OCI-M2 (cell line): ENCODE measurements around the gene CALML5.
"Not testable (repeated sequence)": the region's sequence is repeated elsewhere in the genome, so short reads cannot be mapped to it uniquely, and the experiment has no call there.

ENCODE experiments used
- DNase-seq: peaks from one replicate; lab custom pipeline; 2025; ENCODE audit not compliant: unreplicated experiment; lab: John Stamatoyannopoulos, UW

CALML5 gene

DNA sequence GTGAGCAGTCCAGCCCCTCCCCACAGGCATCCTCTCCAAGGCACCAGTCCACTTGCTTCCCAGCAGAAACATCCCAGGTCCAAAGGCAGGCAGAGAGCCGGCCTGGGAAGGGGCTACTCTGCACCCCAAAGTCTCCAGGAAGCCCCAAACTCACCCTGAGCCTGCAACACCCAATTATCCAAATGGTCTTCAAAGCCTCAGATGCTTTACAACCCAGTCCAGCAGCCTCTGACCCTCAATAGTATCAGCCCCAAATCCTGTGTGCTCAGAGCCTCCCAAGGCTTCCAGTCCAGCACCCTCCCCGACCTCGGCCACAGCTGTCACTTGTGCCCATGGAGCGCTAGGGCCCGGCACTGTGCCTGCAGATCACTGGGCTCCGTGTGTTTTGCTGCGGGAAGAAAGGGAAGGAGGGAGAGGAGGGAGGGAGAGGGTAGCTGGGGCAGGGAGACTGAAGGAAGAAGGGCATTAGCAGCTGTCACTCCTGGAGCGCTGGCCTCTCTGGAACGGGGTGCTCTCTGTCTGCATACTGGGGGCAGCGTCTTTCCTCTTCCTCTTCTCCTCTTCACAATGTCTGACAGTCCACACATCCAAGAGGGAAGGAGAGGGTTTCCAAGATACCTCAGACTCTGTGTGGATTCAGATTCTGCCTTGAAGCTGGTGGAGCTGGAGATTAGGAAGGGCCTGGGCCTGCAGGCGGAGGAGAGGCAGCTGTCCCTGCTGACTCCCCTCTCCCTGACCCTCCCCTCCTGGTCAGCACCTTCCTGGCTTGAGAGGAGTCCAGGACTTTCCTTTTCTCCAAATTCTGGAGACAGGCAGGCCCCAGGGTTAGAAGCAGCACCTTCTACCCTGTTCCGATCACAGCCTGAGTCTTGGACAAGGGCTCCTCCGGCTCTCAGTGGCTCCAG is 13.2 kb downstream of the CALML5 start:
- no peak for DNase-seq

DNA sequence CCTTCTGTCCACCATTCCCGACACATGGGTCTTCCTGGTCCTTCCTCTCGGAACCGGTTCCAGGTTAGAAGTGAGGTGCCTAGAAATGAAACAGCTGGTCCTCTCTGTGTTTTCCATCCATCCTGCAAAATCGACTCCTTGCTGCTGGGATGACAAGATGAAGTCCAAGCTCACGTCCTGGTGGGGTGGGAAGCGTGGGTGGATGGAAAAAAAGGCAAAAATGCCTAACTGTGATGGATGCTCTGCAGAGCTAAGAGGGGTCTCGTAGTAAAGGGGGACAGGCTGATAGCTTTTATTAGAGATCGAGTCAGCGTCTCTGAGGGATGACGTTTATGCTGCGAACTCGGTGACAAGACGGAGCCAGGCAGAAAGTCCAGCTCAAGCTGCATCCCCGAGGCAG is 14.1 kb downstream of the CALML5 start:
- DNase-seq = no peak

DNA sequence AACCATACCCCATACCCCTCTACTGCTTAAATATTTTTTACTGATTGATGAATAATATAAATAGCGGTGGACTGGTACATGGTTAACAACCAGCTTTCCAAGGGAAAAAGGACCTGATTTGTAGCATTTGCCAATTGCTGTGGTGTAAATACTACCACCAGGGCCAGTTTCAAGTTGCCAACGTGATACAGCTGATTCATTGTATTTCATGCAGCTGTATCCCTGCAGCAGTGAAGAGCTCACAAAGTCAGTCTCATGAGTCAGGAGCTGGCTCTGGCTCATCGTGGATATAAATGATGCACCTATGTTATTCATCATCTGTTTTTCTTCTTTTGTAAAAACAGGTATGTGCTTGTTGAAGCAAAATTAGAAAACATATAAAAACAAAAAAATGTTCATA is 15.2 kb downstream of the CALML5 start:
- DNase-seq = no peak

DNA sequence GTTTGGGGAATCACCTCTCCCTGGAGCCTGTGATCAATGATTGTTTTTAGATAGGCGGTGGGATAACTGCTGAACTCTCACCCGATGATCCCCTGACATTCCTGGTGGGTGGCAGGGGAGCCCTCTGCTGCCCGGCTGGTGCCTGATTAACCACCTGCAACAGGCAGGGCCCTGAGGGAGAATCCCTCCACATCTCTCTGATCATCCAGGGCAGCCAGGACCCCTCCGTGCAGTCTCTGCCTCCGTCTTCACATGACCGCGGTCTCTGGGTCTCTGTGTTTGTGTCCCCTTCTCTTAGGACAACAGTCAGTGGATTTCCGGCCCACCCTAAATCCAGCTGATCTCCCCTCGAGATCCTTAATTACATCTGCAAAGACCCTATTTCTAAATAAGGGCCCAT is 17.4 kb downstream of the CALML5 start:
- DNase-seq = no peak

DNA sequence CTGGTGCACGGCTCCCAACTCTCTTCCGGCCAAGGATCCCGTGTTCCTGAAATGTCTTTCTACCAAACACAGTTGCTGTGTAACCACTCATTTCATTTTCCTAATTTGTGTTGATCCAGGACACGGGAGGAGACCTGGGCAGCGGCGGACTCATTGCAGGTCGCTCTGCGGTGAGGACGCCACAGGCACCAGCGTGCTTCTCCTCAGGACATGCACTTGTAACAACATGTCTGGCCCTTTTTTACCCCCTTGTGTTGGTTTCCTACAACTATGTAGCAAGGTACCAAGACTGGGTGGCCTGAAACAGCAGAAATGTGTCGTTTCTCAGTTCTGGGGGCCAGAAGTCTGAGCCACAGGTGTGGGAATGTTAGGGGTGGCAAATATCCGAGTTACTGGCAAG is 18.2 kb downstream of the CALML5 start:
- no peak for DNase-seq

DNA sequence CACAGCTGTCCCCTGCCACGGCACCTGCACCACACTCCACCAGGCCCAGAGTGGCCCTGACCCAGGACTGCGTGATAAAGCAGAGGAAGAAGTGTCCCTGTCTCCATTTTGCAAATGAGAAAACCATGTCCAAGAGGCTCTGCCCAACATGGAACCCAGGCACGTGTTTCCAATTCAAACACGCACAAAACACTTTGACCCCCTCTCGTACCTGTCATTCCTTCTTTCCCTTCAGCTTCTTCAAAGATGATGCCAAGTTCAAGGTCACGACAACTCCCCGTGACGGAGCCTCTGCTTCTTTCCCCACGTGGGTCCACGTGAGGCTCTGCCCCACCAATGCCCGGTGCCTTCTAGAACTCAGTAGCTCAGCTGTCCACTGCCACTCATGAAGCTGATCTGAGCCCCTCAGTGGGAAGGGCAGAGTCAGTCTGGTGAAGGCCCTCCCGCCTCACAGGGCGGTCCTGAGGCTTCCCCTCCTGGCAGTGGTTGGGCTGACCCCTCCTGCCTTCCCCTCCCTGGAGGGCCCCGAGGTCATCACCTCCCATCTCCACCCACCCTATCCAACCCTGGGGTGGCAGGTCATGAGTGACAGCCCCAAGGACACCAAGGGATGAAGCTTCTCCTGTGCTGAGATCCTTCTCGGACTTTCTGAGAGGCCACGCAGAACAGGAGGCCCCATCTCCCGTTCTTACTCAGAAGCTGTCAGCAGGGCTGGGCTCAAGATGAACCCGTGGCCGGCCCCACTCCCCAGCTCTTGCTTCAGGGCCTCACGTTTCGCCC is 19.0 kb downstream of the CALML5 start:
- DNase-seq = no peak

DNA sequence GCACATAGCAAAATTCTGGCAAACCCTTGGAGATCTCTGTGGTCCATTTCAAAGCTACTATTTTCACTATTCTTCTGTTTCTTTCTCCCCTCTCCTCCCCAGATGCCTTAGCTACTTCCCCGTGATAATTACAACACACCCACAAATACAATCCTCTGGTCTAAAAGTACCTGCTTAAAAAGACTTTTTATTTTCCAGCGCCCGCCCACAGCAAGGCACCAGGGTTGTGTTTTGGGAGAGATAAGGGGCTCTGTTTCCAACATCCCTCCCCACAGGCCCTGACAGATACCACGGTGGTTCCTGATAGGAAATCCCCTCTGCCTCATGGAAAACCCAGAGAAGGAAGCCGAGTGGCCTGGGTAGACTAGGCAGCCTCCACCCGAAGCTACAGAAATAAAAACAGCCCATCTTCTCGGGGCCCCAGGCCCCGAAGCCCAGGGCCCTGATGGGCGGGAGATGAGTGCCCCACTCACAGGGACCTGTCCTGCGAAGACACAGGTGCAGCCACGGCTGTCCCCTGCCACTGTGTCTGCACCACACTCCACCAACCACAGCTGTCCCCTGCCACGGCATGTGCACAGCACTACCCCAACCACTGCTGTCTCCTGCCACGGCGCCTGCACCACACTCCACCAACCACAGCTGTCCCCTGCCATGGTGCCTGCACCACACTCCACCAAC is 19.7 kb downstream of the CALML5 start:
- DNase-seq = no peak

DNA sequence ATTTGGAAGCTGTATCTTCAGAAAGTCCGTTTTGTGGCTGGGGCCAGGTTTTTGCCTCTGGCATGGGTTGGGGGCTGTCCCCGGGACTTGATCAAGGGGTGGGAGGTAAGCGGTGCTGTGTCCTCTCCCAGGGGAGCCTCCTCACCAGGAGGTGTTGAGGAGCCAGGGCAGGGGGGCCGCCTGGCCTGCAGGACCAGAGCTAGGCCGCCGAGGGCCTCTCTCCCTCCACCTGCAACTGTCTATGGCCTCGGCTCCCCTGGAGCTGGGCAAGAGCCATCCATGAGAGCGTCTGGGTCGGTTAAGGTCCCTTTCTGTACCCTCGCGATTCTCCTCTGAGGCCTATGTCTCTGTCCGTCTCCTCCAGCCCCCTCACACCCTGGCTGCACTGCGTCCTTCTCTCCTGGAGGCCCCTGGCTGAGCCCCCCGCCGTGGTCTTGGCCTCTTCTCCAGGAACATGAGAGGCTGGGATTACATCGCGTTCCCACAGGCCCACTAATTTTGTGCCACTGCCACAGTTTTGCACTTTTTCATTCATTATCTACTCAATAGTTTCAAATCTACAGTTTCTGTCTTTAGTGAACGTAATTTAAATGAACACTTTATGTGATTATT is 20.6 kb downstream of the CALML5 start:
- no peak for DNase-seq

DNA sequence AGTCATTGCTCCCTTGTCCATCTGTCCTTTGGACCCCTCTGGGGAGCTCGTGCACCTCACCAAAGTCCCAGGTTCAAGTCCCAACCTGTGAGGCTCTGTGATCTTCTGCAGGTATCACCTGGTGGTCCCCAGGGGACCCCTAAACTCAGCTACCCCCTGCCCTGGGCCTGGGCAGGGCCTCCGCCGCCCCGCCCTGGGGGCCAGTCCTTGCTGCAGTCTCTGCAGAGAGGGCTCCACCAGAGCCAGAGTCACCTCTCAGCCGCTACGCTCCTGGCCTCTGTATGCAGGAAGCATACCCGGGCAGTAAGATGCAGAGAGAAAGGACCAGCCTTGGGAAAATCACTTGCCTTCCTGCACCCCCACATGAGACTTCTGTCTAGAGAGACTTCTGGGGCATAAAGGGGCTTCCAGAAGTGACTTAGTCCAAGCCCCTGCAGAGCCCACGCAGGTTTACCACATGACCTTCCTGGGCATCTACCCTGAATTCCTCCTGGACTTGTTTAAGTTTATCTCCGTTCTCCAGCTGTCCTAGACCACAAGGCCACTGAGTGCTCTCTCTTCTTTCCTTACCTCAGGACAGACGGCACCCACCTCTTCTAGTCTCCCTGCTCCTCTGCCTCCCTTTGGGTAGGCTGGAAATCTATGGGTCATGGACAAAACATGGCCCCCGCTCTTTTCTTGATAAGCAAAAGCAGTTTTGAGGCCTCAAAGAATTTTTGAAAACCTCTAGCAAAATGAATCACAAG is 21.2 kb downstream of the CALML5 start:
- no peak for DNase-seq

DNA sequence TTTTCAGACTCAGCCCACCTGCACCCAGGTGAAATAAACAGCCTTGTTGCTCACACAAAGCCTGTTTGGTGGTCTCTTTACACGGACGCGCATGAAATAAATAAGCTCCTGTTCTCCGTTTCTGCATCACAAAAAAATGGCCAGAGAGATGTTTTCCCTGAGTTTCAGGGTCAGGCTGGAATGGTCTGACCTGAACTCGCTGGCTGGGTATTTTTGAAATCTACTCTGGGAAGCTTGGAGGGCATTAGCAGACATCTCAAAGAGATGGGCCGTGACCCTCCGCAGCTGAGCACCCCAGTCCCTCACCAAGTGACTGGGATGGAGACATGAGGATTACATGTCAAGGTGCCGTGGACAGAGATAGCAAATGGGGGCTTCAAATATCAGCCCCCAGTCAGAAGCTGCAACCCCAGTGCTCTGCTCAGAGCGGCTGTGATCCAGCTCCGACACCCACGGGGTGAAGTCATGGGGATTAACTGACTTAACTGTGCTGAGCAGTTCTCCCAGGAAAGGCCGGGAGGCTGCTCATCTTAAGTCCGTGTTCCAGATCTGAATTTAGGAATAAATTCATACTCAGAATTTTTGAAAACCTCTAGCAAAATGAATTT is 22.3 kb downstream of the CALML5 start:
- no peak for DNase-seq

DNA sequence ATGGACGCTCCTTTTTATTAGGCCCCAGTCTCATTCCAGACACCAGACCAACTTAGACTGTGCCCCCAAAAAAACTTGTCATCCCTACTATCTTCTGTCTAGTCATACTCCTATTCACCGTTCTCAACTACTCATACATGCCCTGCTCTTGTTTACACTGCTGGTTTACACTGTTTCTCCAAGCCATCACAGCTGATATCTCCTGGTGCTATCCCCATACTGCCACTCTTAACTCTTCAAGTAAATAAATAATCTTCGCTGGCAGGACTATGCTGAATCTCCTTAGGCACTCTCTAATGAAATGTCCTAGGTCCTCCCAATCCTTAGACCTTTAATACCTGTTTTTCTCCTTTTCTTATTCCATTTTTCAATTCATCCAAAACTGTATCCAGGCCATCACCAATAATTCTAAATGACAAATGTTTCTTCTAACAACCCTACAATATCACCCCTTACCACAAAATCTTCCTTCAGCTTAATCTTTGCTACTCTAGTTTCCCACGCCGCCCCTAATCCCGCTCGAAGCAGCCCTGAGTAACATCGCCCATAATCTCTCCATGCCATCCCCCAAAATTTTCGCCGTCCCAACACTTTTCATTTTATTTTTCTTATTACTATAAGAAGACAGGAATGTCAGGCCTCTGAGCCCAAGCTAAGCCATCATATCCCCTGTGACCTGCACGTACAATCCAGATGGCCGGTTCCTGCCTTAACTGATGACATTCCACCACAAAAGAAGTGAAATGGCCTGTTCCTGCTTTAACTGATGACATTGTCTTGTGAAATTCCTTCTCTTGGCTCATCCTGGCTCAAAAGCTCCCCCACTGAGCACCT is 23.2 kb downstream of the CALML5 start:
- not testable (repeated sequence) for DNase-seq

DNA sequence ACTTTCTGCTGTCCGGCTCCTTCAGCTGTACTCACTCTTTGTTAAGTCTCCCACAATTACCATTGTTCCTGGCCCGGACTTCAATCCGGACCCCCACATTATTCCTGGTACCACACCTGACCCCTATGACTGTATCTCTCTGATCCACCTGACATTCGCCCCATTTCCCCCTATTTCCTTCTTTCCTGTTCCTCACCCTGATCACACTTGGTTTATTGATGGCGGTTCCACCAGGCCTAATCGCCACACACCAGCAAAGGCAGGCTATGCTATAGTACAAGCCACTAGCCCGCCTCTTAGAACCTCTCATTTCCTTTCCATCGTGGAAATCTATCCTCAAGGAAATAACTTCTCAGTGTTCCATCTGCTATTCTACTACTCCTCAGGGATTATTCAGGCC is 24.3 kb downstream of the CALML5 start:
- not testable (repeated sequence) for DNase-seq

DNA sequence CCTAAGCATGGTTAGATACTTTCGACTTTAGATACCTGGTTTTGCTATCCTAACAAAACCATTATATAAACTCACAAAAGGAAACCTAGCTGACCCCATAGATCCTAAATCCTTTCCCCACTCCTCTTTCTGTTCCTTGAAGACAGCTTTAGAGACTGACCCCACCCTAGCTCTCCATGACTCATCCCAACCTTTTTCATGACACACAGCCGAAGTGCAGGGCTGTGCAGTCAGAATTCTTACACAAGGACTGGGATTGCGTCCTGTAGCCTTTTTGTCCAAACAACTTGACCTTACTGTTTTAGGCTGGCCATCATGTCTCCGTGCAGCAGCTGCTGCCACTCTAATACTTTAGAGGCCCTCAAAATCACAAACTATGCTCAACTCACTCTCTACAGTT is 24.7 kb downstream of the CALML5 start:
- not testable (repeated sequence) for DNase-seq

DNA sequence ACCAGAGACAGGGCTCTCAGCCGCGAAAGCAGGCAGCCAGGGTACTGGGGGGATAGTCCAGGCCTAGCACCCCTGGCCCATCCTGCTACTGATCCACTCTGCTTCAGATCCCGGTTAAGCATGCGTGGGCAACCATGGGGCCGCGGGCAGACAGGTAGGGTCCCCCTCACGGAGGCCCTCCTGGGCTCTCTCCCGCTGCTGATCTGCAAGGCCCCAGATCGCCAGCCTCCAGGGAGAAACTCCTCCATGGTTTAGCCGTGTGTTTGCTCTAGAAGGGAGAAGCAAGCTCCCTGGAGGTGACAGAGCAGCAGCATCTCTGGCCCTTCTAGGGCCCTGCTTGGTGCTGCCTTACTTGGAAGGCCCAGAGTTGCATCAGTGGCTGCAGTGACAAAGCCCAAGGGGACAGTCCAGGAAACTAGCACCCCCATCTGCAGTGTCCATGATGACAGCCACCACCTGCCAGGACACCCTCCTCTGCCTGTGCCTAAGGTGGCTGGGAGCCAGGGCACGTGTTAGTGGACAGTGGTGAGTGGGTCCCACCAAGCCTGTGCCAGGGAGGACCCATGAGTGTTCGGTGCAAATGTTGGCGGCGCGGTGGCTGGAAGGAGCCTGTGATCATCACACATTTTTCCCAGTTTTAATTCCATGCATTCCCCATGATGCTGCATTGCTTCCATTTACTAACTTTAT is 29.2 kb downstream of the CALML5 start:
- DNase-seq = no peak

DNA sequence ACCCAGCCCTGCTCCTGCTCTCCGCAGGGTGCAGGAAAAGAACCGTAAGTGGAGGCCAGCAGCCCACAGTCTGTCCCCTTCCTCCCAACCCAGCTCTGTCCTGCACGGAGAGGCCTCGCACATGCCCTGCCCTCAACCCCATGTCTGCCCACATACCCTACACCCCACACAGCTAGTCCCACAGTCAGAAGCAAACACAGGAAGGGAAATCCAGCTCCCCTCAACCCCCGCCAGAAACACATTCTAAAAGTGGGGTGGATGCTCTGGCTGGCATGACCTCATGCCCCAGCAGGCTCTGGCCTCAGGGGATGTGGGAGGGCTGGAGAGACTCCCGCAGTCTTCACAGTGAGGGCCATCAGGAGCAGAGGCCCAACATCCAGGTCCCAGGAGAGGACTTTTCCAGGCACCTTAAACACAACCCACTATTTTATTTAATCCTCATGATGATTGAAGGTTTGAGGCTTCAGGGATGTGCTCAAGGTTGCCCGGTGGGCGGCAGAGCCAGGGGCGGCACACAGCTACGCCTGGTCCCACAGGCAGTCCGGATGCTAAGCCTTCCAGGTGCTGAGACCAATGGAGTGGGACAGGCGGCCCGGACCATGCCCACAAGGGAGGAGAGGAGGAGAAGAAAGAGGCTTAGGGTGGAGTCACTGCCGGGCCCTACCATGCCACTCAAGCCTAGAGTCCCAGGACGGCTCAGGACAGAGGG is 29.9 kb downstream of the CALML5 start:
- no peak for DNase-seq

DNA sequence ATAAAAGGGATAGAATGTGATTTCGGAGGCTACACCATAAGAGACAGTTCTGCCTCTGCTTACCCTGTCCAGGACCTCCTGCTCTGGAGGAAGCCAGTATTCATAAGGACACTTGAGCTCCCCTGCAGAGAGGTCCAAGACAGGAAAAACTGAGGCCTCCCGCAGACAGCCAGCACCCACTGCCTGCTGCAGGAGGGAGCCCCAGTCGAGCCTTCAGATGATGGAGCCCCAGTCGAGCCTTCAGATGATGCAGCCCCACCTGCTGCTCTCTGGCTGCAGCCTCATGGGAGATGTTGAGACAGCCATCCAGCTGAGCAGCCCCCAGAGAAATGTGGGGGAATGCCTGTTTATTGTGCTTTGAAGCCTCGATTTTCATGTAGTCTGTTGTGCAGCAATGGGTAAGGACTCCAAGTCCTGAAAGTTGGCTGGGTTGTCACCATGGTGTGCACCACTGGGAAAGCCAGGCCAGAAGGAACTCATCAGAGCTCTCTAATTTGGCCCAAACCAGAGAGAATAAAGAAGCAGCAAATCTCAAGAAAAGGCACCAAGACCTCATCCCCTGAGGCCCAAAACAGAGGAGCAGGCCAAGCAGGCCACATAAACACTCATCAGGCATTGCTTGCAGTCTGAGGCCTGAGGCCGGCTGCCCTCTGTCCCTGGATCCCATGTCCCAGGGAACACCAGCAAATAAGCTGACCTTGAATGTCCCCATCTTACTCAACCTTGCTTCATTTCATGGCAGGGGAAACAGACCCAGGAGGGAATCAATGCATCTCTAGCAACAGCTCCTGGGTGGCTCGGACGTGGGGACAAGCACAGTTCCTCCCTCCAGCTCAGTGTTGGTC is 30.9 kb downstream of the CALML5 start:
- no peak for DNase-seq

DNA sequence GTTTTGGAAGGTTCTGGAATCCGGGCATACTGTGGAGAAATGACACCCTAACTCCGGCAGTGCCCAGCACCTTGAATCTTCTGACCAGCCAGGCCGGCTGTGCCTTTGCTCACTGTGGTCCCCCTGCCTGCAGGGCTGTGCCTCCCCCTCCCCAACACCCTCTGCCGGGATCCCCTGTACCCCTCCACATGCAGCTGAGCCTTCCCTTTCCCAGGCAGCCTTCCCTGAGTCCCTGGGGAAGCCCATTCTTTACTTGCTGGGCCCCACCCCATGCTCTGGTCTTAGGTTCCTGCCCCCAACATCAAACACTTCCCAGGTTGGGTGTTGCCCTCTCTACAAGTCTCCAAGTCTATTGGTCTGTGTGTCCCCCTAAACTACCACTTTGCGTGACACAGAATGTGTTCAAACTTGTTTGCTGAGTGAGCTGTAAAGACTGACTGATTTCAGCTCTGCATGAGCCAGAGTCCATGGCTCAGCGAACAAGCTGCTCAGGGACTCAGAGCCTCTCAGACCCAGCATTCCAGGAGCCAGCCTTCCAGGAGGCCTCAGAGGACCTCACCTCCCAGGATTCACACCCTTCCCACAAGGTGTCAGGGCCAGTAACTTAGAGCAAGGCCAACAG is 31.6 kb downstream of the CALML5 start:
- no peak for DNase-seq
